LNCaP clone FGC (cell line): ENCODE measurements around the gene CLDN20.

Experiments used
- DNase-seq: peaks from one replicate; pipeline ENCODE4 v3.0.0-alpha.2; 2011; ENCODE audit warnings: low read depth
- H3K4me3 ChIP-seq: 2 replicates; pipeline ENCODE4 v1.5.1; 2011; ENCODE audit warnings: mild to moderate bottlenecking, low read depth, low read length, control low read depth
- CTCF ChIP-seq: IDR thresholded peaks from 2 replicates; pipeline ENCODE4 v1.5.1; 2012; ENCODE audit warnings: mild to moderate bottlenecking; ENCODE audit not compliant: control insufficient read depth, insufficient read depth; ENCODE audit errors: extremely low read depth

The CLDN20 gene

GRCh38 chr6:155325700-155326516 is 62.1 kb downstream of the CLDN20 start:
- TF ChIP-seq CTCF: no peak
- no peak for DNase-seq

More at GRCh38 chr6:155325700-155326516, 62.1 kb downstream of the CLDN20 start:
- H3K4me3 ChIP-seq: no peak overlapping the region
